Jurkat, Clone E6-1 (cell line): ENCODE measurements around the gene HDAC7.
A peak's percentile ranks its signal among the peaks of the same experiment; 100 is the strongest.
"Not testable (repeated sequence)": the region's sequence is repeated elsewhere in the genome, so short reads cannot be mapped to it uniquely, and the experiment has no call there.

Experiments used
- DNase-seq: peaks from one replicate; pipeline ENCODE4 v3.0.0-alpha.2; 2011; ENCODE audit warnings: low read depth, low spot score
- H3K4me3 ChIP-seq: 2 replicates; pipeline ENCODE4 v1.5.1; 2011; ENCODE audit warnings: mild to moderate bottlenecking, low read length, control low read depth, moderate library complexity

Gene HDAC7

DNA sequence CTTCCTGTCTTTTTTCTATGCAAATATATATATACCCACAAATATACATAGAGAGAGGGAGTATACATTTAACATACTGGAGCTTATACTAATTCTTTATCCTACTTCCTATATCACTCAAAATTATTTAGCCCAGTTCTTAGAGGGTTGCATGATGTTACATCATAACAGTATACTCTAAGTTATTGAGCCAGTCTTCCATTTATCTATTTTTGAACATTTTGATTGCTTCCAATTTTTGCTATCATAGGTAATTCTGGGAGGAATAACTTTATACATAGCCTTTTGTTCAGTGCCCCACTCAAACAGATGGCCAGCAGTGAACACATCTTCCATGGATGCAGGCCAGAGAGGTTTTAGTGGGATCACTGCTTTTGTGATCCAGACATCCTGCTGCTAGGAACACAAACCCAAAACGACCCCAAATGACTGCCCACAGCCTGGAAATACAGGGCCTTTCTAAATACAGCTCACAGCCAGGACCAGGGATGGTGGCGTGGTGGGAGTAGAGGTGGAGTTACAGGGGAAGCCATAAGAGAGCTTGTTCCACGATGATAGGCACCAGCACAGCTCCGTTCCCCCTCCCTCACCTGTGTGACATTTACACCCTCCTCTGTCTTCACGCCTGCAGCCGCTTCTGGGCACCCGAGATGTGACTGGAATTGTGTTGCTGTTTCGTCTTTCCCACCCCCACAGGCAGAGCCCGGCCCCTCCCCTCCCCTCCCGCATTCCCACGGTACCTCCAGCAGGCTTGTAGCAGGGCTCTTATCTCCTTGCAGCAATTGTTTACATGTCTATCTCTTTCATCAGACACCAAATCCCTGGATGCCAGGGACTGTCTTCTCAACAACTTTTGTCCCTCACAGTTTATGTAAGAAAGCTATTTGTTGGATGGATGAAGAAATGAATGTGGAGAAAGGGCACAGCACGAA, 30.7 kb upstream of the HDAC7 start:
- H3K4me3 ChIP-seq: no peak overlapping the region
- DNase-seq: no peak

DNA sequence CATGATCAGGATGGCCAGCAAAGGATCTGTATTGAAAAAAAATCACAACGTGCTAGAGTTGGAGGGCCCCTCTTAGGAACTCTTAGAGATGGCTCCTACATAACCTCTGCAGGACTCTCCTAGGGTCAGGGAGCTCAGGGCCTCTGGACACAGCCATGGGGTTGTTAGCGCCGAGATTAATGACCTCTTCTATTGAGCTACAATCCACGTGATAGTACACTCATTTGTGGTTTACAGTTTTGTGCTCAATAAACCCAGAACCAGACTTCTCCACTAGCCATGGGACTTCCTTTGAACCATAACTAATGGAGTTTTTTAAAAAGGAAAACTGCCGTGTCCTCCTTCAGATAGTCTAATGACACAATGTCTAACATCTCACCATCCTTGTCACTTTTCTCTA, 29.6 kb upstream of the HDAC7 start:
- no peak for DNase-seq
- H3K4me3 ChIP-seq: no peak overlapping the region

DNA sequence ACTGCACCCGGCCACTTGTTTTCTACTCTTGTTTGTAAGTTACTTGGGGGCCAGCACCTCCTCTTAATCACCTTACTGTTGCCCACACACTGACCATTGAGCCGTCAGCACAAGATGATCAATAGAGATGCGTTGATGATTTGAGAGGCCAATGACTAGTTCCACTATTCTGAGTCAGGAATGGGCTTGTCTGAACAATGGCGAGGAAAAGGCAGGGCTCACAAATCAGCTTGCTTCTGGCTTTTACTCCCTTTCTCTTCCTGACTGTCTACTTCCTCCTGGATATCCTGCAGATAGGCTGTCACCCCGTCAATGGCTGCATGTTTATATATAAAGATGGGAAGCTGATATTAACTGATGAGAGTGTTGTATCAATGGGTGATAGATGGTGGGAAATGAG, 29.1 kb upstream of the HDAC7 start:
- no peak overlapping the region for H3K4me3 ChIP-seq

DNA sequence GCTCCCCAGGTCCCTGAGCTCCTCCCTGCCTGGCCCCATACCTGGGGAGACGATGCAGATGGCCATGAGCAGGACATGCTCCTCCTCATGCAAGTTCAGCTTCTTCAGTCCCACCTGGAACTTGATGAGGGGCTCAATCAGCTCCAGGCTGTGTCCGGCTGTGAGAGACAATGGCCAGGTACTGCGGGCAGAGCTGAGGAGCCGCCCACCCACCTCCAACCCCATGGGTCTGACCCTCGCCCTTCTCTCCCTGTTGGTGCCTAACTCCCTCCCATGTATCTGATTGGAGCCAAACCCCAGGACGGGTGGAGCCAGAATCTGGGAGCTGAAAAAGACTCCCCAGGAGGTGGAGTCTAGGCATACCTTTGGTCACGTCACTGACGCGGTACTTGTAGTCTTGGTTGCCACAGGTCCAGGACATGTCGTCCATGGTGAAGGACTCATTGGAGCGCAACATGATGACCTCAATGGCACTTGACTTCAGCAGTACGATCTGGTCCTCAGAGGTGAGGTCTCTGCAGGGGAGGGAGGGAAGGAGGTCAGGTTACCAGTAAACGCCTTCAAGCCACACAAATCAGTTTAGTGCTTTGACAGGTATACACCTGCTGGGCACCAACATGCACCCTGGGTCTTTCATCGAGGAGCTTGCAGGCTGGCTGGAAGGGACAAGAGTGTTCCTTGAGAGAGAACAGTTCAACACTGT, 26.7 kb upstream of the HDAC7 start:
- DNase-seq: no peak
- no peak overlapping the region for H3K4me3 ChIP-seq

More for the DNA sequence above, 29.1 kb upstream of the HDAC7 start:
- no peak for DNase-seq

DNA sequence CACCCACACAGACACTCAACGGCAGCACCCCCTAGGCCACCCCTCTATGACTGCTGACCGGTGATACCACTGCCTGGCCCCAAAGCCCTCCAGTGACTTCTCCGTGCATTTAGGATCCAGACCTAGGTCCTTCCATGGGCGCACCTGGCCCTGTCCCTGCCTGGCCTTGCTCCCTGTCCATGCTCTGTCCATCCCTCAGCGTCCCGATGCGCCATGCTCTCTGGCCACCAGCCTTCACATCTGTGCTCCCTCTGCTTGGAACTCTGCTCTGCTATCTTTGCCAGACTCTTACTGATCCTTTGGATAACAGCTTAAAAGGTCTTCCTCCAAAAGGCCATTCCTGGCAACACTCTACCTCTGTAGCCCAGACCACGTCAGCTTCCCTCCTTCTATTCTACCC, 25.4 kb upstream of the HDAC7 start:
- DNase-seq: no peak
- H3K4me3 ChIP-seq: no peak overlapping the region

DNA sequence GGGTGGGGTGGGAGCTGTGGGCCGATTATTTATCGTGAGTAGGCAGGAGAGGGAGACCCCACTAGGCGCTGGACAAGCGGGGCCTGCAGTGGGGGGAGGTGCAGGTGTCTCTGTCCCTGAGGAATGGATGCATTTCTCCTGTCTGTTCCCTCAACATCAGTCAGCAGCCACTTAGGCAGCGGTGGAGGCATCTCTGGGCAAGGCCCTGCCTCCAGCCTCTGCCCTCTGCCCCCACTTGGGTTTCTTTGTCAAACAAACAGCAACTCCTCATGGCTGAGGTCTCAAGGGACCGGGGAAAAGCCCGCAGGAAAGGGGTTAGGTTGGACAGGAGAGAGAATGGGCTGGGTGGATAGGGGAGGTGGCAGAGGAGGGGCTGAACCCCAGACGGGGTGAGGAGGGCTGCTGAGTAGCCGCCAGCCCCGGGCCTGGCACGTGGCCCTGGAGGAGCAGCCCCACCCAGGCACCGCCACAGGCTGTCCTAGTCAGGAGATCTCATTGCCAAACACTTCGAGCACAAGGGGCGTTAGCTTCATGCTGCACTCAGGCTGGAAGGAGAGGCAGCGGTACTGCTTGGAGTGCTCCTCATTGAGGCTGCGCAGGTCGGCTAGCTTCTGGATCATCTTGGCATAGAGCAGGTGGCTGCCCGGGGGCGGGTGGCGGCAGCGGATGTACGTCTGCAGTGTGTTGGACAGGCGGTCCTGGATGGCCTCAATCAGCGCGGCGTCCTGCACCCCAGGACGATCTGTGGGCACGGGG, 24.7 kb upstream of the HDAC7 start:
- no peak overlapping the region for H3K4me3 ChIP-seq
- no peak for DNase-seq

DNA sequence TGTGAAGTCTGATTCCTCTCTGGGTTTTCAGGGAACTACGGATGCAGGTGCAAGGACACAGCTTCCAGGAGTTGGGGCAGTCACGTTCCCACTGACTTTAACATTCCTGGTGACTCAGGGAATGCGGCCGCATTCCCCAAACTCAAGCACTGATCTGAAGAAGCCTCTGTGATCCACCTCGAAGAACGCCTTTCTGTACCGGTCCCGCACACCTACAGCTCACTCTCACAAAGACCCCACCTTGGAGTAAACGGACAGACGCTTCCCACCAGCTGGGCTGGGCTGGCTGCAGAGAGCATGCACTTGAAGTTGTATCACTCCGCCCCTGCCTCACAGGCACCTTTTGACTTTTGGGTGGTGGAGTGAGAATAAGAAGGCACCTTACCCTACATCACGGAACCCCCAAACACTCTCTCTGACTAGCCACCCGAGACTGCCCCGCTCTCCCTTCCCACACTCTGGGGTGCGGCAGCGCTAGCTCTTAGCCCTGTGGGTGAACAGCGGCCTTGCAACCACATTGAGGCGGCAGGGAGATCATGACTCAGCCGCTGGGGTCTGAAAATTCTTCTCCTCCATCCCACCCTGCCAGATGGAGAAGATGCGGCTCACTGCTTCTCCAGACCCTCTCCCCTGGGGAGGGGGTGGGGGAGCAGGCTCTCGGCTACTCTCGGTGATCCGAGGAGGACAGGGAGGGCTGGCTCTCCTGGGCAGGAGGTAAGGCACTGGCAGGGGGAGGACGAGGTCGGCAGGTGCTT, 23.7 kb upstream of the HDAC7 start:
- DNase-seq: no peak
- no peak overlapping the region for H3K4me3 ChIP-seq

DNA sequence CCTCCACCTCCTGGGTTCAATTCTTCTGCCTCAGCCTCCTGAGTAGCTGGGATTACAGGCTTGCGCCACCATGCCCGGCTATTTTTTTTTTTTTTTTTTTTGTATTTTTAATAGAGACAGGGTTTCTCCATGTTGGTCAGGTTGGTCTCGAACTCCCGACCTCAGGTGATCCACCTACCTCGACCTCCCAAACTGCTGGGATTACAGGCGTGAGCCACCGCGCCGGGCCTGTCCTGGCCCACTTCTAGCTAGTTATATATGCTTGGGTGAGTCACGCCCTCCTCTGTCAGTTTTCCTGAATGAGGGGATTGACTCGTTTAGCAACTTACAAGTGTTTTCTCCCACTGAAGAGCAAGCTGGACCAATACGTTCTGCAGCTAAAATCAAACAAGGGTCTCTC, 22.8 kb upstream of the HDAC7 start:
- H3K4me3 ChIP-seq, DNase-seq: not testable (repeated sequence)

DNA sequence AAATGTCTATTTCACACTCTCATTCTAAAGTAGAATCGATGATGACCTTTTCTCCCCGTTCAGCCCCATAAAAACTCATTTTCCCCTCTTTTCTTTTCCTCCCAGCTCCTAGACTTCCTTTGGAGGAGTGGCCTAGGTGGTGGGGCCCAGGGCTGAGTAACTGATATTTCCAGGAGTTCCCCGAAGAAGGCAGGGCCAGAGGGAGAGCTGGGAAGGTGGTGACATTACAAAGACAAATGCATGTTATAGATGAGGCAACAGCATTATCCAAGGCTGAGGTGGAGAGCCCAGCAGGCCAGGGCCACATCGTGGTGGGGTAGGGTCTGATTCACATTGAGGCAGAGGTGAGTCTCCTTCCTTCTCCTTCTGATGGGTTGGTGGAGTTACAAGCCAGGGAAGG, 22.2 kb upstream of the HDAC7 start:
- DNase-seq: no peak
- H3K4me3 ChIP-seq: no peak overlapping the region

DNA sequence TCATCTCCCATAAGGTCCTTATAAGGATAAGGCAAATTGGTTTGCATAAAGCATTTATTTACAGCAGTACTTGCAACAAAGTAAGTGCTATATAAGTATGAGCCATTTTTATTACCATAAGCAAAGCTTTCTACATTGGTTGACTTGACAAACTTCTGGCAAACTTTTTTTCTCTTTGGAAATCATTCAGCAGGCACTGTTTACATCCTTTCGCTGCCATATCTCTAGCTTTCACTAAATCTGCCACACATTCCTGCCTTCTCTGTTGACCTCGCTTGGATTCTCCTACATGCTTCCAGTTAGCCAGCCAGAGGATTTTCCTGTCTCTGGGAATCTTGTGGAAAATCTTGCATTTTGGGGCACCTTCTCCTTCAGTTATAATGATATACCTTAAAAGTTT, 21.8 kb upstream of the HDAC7 start:
- no peak overlapping the region for H3K4me3 ChIP-seq
- no peak for DNase-seq

DNA sequence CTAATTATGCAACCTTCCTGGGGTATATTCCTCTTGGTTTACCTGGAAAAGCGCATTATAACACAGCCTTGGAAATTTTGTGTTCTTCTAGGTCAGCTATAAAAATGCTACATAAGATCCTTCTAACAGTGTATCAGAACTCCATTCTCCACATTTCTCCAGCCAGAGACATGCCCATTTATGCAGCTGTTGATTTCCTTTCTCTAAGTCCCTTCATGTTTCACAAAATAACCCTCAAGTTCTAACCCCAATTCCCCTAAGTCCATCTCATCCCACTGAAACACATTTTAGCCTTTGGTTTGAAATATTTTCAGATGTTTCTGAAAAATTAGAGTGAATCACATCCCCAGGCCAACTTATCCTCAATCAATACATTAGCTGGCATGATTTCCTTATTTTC, 20.9 kb upstream of the HDAC7 start:
- DNase-seq: no peak

DNA sequence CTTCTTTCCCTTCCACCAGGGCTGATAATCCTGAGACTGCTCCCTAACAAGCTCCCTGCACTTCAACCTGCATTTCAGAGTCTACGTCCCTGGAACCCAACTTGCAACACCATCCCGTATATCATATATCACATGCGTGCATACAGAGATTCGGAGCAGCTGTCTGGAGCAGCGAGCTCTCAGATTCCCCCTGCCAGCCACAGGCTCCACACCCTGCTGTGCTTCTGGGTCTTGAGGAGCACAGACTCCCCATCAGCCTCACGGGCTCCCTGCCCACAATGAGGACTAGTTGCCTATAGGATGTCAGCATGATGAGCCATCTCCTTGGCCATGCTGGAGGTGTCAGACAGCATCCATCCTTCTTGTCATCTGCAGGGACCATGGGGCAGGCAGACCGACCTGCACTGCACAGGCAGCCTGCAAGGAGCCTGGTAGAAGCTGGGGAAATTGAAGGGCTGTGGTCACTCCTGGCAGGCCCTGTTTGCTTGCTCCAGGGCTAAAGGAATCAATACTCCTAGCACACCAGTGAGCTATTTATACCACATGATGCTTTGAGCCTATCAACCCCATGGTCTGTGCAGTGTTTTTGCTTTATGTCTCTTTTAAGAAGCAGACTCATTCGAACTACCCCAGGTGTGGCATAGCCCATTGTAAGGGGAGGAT, 19.6 kb upstream of the HDAC7 start:
- no peak for DNase-seq
- no peak overlapping the region for H3K4me3 ChIP-seq

More for the DNA sequence above, 20.9 kb upstream of the HDAC7 start:
- no peak overlapping the region for H3K4me3 ChIP-seq

DNA sequence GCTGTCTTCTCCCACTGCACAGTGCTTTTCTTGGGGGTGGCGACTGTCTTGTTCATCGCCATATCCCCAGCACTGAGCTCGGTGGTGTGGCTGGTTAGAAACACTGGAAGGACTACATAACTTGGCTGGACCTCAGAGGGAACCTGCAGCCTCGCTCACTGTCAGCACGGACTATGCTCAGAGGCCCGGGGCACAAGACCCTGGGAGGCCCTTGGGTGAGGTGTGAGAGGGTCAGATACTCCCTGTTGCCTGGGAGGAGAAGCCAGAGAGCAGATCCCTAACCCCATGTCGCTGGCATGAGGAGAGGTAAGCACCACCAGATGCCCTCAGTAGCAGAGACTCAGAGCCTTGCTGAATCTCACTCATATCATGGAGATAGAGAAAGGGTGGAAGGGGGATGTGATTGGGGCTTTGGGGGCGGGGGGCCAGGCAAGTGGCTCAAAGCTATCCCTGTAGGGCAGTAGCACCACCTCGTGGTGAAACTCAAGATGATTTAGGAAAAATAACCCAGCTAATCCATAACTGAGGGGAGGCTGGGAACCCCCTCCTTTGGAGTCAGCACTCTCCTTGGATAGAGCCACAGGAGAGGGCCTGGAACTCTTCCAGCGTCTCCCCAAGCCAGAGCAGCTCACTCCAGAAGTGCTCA, 18.7 kb upstream of the HDAC7 start:
- no peak overlapping the region for H3K4me3 ChIP-seq
- DNase-seq: no peak

DNA sequence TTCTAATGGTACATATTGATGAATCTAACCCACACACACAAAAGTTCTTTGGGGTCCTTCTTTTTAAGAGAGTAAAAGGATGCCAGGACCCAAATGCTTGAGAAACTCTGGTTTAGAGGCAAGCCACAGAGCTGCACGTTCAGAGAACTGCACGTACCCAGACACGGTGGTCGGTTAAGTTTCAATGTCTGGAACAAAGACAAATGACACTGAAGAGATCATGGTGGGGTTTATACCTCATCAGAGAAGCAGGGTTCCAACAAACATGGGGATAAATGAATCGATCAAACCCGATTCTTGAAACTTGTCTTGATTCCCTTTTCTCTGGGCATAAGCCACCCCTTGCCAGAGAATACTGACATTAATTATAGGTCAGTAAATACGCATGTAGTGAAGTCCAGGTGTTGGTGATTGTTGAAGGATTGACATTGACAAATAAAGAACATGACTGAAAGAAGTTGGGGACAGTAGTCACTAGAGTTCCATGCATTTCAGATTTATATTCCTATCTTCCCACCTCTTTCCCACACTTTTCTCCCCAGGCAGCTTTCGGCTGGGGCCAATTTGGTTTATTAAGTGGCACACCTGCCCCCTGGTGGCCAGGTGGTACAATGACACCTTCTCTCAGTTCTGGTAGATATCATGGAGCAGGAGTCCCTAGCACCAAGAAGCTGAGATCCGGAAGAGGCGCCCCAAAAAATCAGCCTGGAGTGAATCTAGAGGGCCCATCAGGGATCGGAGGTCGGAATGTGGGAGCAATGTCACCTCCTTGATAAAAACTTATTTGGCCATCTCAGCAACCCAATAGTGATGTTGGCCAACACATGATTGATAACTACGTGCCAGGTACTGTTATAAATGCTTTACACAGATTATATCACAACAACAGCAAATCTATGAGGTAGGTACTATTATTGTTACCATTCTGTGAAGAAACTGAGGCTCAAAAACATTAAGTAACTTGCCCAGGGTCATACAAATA, 17.8 kb upstream of the HDAC7 start:
- H3K4me3 ChIP-seq: peak overlapping the region; percentile 8
- DNase-seq: peak; percentile 77

DNA sequence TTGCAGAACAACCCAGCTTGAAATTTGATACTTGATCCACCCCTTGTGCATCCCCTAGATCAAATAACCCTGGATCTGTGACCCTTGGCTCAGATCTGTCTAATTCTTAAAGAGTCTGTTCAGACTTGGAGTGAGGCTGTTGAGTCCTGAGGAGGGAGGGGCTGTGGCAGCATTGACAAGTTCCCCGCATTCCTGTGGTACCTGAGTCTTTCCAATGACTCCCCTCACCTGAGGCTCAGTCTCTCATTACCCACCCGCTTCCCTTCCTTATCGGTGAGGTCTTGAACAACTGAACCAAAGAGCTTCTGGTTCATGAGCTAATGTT, 16.1 kb upstream of the HDAC7 start:
- no peak overlapping the region for H3K4me3 ChIP-seq
- DNase-seq: no peak

DNA sequence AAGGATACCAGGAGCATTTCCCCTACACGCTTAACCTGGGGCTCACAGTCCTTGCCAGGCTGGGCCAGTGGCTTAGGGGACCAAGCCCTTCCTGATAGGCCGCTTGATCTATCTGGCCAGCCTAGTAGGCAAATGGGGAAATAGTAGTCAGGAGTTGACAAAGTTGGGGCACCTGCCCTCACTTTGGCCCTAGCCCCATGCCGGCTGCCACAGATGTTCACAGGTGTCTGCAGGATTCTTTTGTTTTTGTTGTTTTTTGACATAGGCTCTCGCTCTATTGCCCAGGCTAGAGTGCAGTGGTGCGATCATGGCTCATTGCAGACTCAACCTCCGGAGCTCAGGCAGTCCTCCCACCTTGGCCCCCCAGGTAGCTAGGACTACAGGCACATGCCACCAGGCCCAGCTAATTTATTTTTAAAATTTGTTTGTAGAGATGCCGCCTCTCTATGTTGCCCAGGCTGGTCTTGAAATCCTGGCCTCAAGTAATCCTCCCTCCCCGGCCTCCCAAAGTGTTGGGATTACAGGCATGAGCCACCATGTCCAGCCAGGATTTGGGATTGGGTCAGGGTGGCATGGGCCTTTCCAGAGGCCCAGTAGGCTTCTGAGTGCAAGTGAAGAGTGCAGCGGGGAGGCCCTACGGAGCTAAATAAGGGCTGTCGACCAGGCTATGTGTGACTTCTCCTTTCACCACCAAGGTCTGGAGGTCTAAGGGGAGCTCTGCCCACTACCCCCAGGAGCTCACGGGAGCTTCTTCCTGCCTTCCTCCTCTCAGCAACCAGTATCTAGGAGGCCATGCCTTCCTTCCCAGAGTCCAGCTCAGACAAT, 15.5 kb upstream of the HDAC7 start:
- H3K4me3 ChIP-seq: no peak overlapping the region
- DNase-seq: no peak
